Testis (tissue), 2 donors: Measurements from ENCODE around the gene CLK3.

Experiments
- POLR2A ChIP-seq: fragments of 450-650 bp; IDR thresholded peaks from one replicate; pipeline ENCODE4 v1.6.1; 2017; ENCODE audit warnings: antibody characterized with exemption, mild to moderate bottlenecking, moderate library complexity
- TF ChIP-seq, protein P1 (sequence below), 3 experiments: fragments of 450-650 bp in 2 of 3; fragments of 200-600 bp in 1 of 3; sonication (generic) in 1 of 3; IDR thresholded peaks; one replicate each; pipeline ENCODE4 v1.5.1; 2016 to 2019; ENCODE audit warnings: antibody characterized with exemption in 3 of 3, mild to moderate bottlenecking in 2 of 3, moderate library complexity in 1 of 3

DNA sequence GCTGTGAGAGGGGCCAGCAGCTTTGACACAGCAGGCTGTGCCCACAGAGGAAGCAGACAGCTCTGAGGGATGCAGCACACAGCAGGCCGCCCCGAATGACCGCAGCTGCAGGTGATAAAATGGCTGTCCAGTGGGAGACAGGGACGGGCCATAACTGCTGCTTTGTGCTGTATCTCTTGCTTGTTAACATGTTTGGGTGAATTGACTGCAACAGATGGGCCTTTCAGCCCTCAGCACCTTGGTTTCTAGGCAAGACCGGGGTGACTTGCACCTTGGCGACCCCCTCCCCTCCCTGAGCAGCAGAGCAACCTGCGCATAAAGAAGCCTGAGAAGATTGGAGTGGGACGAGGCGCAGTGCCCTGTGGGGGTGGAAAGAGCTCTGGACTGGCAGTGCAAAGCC is 36.6 kb upstream of the CLK3 start:
- TF ChIP-seq, protein P1, sequence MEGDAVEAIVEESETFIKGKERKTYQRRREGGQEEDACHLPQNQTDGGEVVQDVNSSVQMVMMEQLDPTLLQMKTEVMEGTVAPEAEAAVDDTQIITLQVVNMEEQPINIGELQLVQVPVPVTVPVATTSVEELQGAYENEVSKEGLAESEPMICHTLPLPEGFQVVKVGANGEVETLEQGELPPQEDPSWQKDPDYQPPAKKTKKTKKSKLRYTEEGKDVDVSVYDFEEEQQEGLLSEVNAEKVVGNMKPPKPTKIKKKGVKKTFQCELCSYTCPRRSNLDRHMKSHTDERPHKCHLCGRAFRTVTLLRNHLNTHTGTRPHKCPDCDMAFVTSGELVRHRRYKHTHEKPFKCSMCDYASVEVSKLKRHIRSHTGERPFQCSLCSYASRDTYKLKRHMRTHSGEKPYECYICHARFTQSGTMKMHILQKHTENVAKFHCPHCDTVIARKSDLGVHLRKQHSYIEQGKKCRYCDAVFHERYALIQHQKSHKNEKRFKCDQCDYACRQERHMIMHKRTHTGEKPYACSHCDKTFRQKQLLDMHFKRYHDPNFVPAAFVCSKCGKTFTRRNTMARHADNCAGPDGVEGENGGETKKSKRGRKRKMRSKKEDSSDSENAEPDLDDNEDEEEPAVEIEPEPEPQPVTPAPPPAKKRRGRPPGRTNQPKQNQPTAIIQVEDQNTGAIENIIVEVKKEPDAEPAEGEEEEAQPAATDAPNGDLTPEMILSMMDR (IDR thresholded peaks at IDR 0.05), result no peak
- TF ChIP-seq POLR2A, result no peak
